HepG2 (cell line): ENCODE measurements around the gene TIPRL. TPM values are rescaled to one million over a fixed set of nuclear protein-coding genes. Genes with fewer than 3 reads are reported as not detected.

Source experiments
- CBX2 ChIP-seq, 2 experiments: fragments of 200-600 bp in 1 of 2; sonication (generic); formaldehyde crosslinking in 1 of 2; IDR thresholded peaks; 2 replicates each; pipeline versions ENCODE4 v1.7.0 to v1.8.1; 2018 to 2022; ENCODE audit warnings: low read depth in 2 of 2, low read length in 1 of 2, mild to moderate bottlenecking in 1 of 2, missing genetic modification reagents in 1 of 2
- CCAR2 ChIP-seq: fragments of 200-400 bp; formaldehyde crosslinking; optimal IDR thresholded peaks from 2 replicates; pipeline ENCODE3; 2018; ENCODE audit warnings: low read depth, mild to moderate bottlenecking, low read length, moderate library complexity
- GATAD2A ChIP-seq: IDR thresholded peaks from 2 replicates; pipeline ENCODE4 v1.6.1; 2016
- GPN1 ChIP-seq: sonication (generic); formaldehyde crosslinking; IDR thresholded peaks from 2 replicates; pipeline ENCODE4 v1.5.1; 2020; ENCODE audit warnings: missing genetic modification reagents, borderline replicate concordance
- NFIC ChIP-seq: IDR thresholded peaks from 2 replicates; pipeline ENCODE4 v1.6.1; 2012; ENCODE audit warnings: mild to moderate bottlenecking, low read length, inconsistent platforms
- NFKB2 ChIP-seq: sonication (generic); formaldehyde crosslinking; IDR thresholded peaks from 2 replicates; pipeline ENCODE4 v1.4.0; 2020; ENCODE audit warnings: missing genetic modification reagents, borderline replicate concordance
- NONO ChIP-seq, 2 experiments: fragments of 450-650 bp in 1 of 2; sonication (generic) in 1 of 2; formaldehyde crosslinking in 1 of 2; IDR thresholded peaks in 1 of 2; conservative IDR thresholded peaks in 1 of 2; 2 replicates each; pipeline versions ENCODE4 v1.6.1 to v1.8.0; 2017 to 2022; ENCODE audit warnings: mild to moderate bottlenecking in 1 of 2, missing genetic modification reagents in 1 of 2, moderate library complexity in 1 of 2
- POGZ ChIP-seq: sonication (generic); formaldehyde crosslinking; IDR thresholded peaks from 2 replicates; pipeline ENCODE4 v1.4.0; 2020; ENCODE audit warnings: mild to moderate bottlenecking, missing genetic modification reagents
- REXO4 ChIP-seq: sonication (generic); formaldehyde crosslinking; IDR thresholded peaks from 2 replicates; pipeline ENCODE4 v1.8.0; 2022; ENCODE audit warnings: missing genetic modification reagents, mild to moderate bottlenecking, borderline replicate concordance
- SIN3A ChIP-seq: IDR thresholded peaks from 2 replicates; pipeline ENCODE4 v1.6.1; 2011; ENCODE audit warnings: low read depth, mild to moderate bottlenecking, control low read depth, low read length, borderline replicate concordance
- ZNF354B ChIP-seq: sonication (generic); formaldehyde crosslinking; IDR thresholded peaks from 2 replicates; pipeline ENCODE4 v1.8.0; 2022; ENCODE audit warnings: mild to moderate bottlenecking, missing genetic modification reagents
- ZNF44 ChIP-seq: sonication (generic); formaldehyde crosslinking; IDR thresholded peaks from 2 replicates; pipeline ENCODE4 v1.5.1; 2020; ENCODE audit warnings: mild to moderate bottlenecking, missing genetic modification reagents
- ZNF615 ChIP-seq: sonication (generic); formaldehyde crosslinking; IDR thresholded peaks from 2 replicates; pipeline ENCODE4 v1.5.0; 2020; ENCODE audit warnings: mild to moderate bottlenecking, missing genetic modification reagents, borderline replicate concordance
- ZNF768 ChIP-seq: sonication (generic); formaldehyde crosslinking; IDR thresholded peaks from 2 replicates; pipeline ENCODE4 v1.4.0; 2020; ENCODE audit warnings: missing genetic modification reagents
- ZZZ3 ChIP-seq: sonication (generic); formaldehyde crosslinking; IDR thresholded peaks from 2 replicates; pipeline ENCODE4 v1.4.0; 2020; ENCODE audit warnings: missing genetic modification reagents, mild to moderate bottlenecking, borderline replicate concordance
- polyA plus RNA-seq, 8 experiments: library from polyadenylated mRNA; depleted of rRNA in 3 of 8; stranded (reverse) in 7 of 8; unstranded in 1 of 8; fragments of >200 nt; fragmentation: Illumina TruSeq in 4 of 8; extraction: Trizol in 4 of 8; gene quantifications; 2 replicates each; pipeline versions ENCODE4 v1.2.1 to v1.2.3, GENCODE V29; 2011 to 2016; ENCODE audit warnings: low read depth in 4 of 8, missing spikeins in 1 of 8, mixed read lengths in 1 of 8; ENCODE audit not compliant: insufficient read depth in 1 of 8
- total RNA-seq, 5 experiments: library from RNA; depleted of rRNA; stranded (reverse); fragments of >200 nt; fragmentation: Illumina TruSeq; extraction: Trizol; gene quantifications; 2 replicates each; pipeline ENCODE4 v1.2.3, GENCODE V29; 2016; ENCODE audit warnings: low read depth in 1 of 5
- TF ChIP-seq, protein P1 (sequence below): sonication (generic); formaldehyde crosslinking; IDR thresholded peaks from 2 replicates; pipeline ENCODE4 v1.5.0; 2020; ENCODE audit warnings: mild to moderate bottlenecking, missing genetic modification reagents
- TF ChIP-seq, protein P2 (sequence below): IDR thresholded peaks from 2 replicates; pipeline ENCODE4 v1.6.1; 2016; ENCODE audit warnings: mild to moderate bottlenecking, missing biosample characterization, missing genetic modification reagents
- TF ChIP-seq, protein P3 (sequence below): sonication (generic); formaldehyde crosslinking; IDR thresholded peaks from 2 replicates; pipeline ENCODE4 v1.4.0; 2020; ENCODE audit warnings: low read depth, missing genetic modification reagents
- TF ChIP-seq, protein P4 (sequence below): sonication (generic); formaldehyde crosslinking; IDR thresholded peaks from 2 replicates; pipeline ENCODE4 v1.5.1; 2020; ENCODE audit warnings: missing genetic modification reagents, mild to moderate bottlenecking, borderline replicate concordance

The TIPRL gene
- total and polyA plus RNA-seq, 2 of the 13 experiments (the other 11 are each of a cell fraction or from before 2014, with no cell fraction given) = 10.1 to 22.8 TPM

DNA sequence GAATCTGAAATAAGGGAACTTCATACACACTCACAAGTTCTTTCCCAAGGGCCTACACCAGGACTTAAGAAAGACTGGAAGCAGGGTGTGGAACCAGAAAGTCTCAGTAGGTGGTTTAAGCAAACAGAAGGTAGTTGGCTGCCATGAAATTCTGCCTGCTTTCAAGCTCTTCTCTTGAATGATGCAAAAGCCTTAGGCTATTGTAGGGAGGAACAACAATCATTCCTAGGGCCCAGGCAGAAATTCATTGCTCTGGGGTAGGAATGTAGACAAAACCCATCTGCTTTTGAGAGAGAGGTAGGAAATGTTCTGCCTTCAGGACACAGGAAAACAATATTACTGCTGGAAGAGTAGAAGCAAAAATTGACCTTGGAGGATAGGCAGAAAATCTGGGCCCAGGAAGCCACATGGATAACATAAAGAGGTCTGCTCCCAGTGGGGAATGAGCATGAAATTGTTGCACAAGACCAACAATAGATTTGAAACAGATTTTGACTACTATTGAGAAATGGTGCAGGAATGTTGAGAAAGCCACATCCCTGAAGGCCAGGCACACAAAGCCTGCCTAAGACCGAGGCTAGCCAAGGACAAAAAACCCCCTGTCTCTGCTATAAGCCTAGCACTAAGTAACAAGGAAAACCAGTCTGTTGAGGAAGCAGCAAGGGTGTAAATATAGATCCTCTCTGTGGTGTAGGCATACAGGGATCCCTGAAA is 24.3 kb downstream of the TIPRL start (continued):
- TF ChIP-seq CBX2 (IDR thresholded peaks at IDR 0.05; ENCODE audit: low read depth, low read length) (no peak), CBX2 (CRISPR knock-in tag; IDR thresholded peaks at IDR 0.05; ENCODE audit: low read depth) (no peak), NONO (IDR thresholded peaks at IDR 0.05) (no peak), NONO (CRISPR knock-in tag; conservative IDR thresholded peaks at IDR 0.05) (no peak), GPN1 (CRISPR knock-in tag) (no peak), GATAD2A (CRISPR knock-in tag) (peak; percentile 91), SIN3A (no peak), ZNF44 (CRISPR knock-in tag) (no peak), NFKB2 (CRISPR knock-in tag) (no peak), ZNF615 (CRISPR knock-in tag) (no peak), ZZZ3 (CRISPR knock-in tag) (no peak), NFIC (no peak), ZNF768 (CRISPR knock-in tag) (no peak), REXO4 (no peak), CCAR2 (no peak), POGZ (CRISPR knock-in tag) (0 out of 2 replicates have a peak, but pooled peaks have one; percentile 48), ZNF354B (no peak)
- TF ChIP-seq, protein P1, sequence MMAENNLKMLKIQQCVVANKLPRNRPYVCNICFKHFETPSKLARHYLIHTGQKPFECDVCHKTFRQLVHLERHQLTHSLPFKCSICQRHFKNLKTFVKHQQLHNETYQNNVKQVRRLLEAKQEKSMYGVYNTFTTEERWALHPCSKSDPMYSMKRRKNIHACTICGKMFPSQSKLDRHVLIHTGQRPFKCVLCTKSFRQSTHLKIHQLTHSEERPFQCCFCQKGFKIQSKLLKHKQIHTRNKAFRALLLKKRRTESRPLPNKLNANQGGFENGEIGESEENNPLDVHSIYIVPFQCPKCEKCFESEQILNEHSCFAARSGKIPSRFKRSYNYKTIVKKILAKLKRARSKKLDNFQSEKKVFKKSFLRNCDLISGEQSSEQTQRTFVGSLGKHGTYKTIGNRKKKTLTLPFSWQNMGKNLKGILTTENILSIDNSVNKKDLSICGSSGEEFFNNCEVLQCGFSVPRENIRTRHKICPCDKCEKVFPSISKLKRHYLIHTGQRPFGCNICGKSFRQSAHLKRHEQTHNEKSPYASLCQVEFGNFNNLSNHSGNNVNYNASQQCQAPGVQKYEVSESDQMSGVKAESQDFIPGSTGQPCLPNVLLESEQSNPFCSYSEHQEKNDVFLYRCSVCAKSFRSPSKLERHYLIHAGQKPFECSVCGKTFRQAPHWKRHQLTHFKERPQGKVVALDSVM (CRISPR knock-in tag) = no peak
- TF ChIP-seq, protein P2, sequence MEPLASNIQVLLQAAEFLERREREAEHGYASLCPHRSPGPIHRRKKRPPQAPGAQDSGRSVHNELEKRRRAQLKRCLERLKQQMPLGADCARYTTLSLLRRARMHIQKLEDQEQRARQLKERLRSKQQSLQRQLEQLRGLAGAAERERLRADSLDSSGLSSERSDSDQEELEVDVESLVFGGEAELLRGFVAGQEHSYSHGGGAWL (CRISPR knock-in tag) = no peak
- TF ChIP-seq, protein P3, sequence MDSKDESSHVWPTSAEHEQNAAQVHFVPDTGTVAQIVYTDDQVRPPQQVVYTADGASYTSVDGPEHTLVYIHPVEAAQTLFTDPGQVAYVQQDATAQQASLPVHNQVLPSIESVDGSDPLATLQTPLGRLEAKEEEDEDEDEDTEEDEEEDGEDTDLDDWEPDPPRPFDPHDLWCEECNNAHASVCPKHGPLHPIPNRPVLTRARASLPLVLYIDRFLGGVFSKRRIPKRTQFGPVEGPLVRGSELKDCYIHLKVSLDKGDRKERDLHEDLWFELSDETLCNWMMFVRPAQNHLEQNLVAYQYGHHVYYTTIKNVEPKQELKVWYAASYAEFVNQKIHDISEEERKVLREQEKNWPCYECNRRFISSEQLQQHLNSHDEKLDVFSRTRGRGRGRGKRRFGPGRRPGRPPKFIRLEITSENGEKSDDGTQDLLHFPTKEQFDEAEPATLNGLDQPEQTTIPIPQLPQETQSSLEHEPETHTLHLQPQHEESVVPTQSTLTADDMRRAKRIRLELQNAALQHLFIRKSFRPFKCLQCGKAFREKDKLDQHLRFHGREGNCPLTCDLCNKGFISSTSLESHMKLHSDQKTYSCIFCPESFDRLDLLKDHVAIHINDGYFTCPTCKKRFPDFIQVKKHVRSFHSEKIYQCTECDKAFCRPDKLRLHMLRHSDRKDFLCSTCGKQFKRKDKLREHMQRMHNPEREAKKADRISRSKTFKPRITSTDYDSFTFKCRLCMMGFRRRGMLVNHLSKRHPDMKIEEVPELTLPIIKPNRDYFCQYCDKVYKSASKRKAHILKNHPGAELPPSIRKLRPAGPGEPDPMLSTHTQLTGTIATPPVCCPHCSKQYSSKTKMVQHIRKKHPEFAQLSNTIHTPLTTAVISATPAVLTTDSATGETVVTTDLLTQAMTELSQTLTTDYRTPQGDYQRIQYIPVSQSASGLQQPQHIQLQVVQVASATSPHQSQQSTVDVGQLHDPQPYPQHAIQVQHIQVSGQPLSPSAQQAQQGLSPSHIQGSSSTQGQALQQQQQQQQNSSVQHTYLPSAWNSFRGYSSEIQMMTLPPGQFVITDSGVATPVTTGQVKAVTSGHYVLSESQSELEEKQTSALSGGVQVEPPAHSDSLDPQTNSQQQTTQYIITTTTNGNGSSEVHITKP (CRISPR knock-in tag) = no peak
- TF ChIP-seq, protein P4, sequence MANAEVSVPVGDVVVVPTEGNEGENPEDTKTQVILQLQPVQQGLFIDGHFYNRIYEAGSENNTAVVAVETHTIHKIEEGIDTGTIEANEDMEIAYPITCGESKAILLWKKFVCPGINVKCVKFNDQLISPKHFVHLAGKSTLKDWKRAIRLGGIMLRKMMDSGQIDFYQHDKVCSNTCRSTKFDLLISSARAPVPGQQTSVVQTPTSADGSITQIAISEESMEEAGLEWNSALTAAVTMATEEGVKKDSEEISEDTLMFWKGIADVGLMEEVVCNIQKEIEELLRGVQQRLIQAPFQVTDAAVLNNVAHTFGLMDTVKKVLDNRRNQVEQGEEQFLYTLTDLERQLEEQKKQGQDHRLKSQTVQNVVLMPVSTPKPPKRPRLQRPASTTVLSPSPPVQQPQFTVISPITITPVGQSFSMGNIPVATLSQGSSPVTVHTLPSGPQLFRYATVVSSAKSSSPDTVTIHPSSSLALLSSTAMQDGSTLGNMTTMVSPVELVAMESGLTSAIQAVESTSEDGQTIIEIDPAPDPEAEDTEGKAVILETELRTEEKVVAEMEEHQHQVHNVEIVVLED (CRISPR knock-in tag) = no peak
